Small intestine (tissue), 7 donors: ENCODE data around the gene RERE. TPM values are rescaled to one million over a fixed set of nuclear protein-coding genes. Genes with fewer than 3 reads are reported as not detected.

Experiments
- DNase-seq, 2 donors: peaks; one replicate each; pipeline versions ENCODE4 v3.0.0 to v3.0.0-alpha.2; 2013
- FAIRE-seq: peaks from 2 replicates; lab custom pipeline; 2012; peaks lifted over from hg19 to GRCh38; lab: Jason Lieb, UNC
- H3K27ac ChIP-seq, 3 donors: one replicate each; pipeline ENCODE4 v1.5.1; 2013; ENCODE audit warnings: low read length in 2 of 3, mild to moderate bottlenecking in 2 of 3, control low read depth in 1 of 3, inconsistent platforms in 1 of 3, low read depth in 1 of 3, moderate library complexity in 1 of 3
- H3K27me3 ChIP-seq, 3 donors: one replicate each; pipeline ENCODE4 v1.6.1; 2013; ENCODE audit warnings: low read length in 3 of 3, inconsistent platforms in 1 of 3; ENCODE audit not compliant: control insufficient read depth in 3 of 3, insufficient read depth in 3 of 3
- H3K36me3 ChIP-seq, 3 donors: one replicate each; pipeline ENCODE4 v1.6.1; 2013; ENCODE audit warnings: low read length in 3 of 3, inconsistent platforms in 1 of 3, low read depth in 1 of 3, mild to moderate bottlenecking in 1 of 3, moderate library complexity in 1 of 3; ENCODE audit not compliant: control insufficient read depth in 3 of 3, insufficient read depth in 2 of 3
- H3K4me1 ChIP-seq, 3 donors: one replicate each; pipeline ENCODE4 v1.6.1; 2013; ENCODE audit warnings: low read length in 2 of 3, inconsistent platforms in 1 of 3, low read depth in 1 of 3, mild to moderate bottlenecking in 1 of 3, moderate library complexity in 1 of 3; ENCODE audit not compliant: control insufficient read depth in 3 of 3, insufficient read depth in 2 of 3
- H3K4me3 ChIP-seq, 3 donors: one replicate each; pipeline ENCODE4 v1.5.1; 2013; ENCODE audit warnings: low read length in 3 of 3, control low read depth in 1 of 3, inconsistent platforms in 1 of 3, low read depth in 1 of 3, mild to moderate bottlenecking in 1 of 3, moderate library complexity in 1 of 3
- H3K9me3 ChIP-seq, 2 donors: one replicate each; pipeline ENCODE4 v1.6.1; 2013; ENCODE audit warnings: low read depth in 1 of 2, low read length in 1 of 2; ENCODE audit not compliant: control insufficient read depth in 2 of 2, insufficient read depth in 1 of 2
- WGBS, 3 donors: extraction: QIAGEN DNeasy Blood & Tissue Kit; methylation state at CpG; one replicate each; pipeline ENCODE4 v1.1.7; 2013; 5-methylcytosine and 5-hydroxymethylcytosine counted together
- polyA plus RNA-seq, 4 donors: library from polyadenylated mRNA; stranded (reverse) in 3 of 4; unstranded in 1 of 4; fragments of 200-250 nt in 3 of 4; fragments of 120-200 nt in 1 of 4; gene quantifications; one replicate each; pipeline versions ENCODE4 v1.2.1 to v1.2.3, GENCODE V29; 2013
- donor health status: healthy with polysubstance abuse.
- donor health status: control.
- donor health status: control.
- donor health status: Bipolar disorder and iron deficiency.
- donor health status: healthy.

RERE gene
- polyA plus RNA-seq, 4 donors = 19.5 to 66.8 (median 25.8) TPM

GRCh38 chr1:8460132-8460544 lies 357.3 kb downstream of the RERE start:
- no peaks in the 10 kb centered on the region for H3K9me3 ChIP-seq

GRCh38 chr1:8458607-8459006 lies 358.8 kb downstream of the RERE start:
- Histone ChIP-seq H3K36me3 (peaks cover 0 to 16% (median 0%) of the 10 kb centered on the region in 3 donors), H3K27ac (no peak overlapping the region), H3K4me3 (no peak overlapping the region), H3K4me1 (peaks cover 0 to 9% (median 5%) of the 10 kb centered on the region in 3 donors), H3K27me3 (no peaks in the 10 kb centered on the region), H3K9me3 (no peaks in the 10 kb centered on the region)
- 84 to 98% (median 92%) methylated on average over 3 of the region's 3 CpGs for WGBS, 3 donors
- FAIRE-seq (no peak), DNase-seq (no peak)

More at GRCh38 chr1:8460132-8460544, 357.3 kb downstream of the RERE start:
- WGBS, 3 donors = 84 to 95% (median 91%) methylated on average over 4 of the region's 4 CpGs
- FAIRE-seq (no peak), DNase-seq (no peak)
- peaks cover 4 to 20% (median 11%) of the 10 kb centered on the region in 3 donors for H3K4me1 ChIP-seq
- H3K36me3 ChIP-seq = peaks cover 0 to 14% (median 0%) of the 10 kb centered on the region in 3 donors
- H3K27me3 ChIP-seq = no peaks in the 10 kb centered on the region
- H3K4me3 ChIP-seq = no peak overlapping the region
- H3K27ac ChIP-seq = no peak overlapping the region

GRCh38 chr1:8457760-8458381 lies 359.6 kb downstream of the RERE start:
- 84 to 93% (median 86%) methylated on average over 7 of the region's 7 CpGs for WGBS, 3 donors
- H3K27ac ChIP-seq = no peak overlapping the region
- FAIRE-seq = no peak

GRCh38 chr1:8456991-8457390 lies 360.4 kb downstream of the RERE start:
- FAIRE-seq = no peak
- Histone ChIP-seq H3K9me3 (no peaks in the 10 kb centered on the region), H3K27ac (no peak overlapping the region), H3K36me3 (peaks cover 0 to 12% (median 0%) of the 10 kb centered on the region in 3 donors), H3K4me1 (no peaks in the 10 kb centered on the region), H3K4me3 (no peak overlapping the region), H3K27me3 (no peaks in the 10 kb centered on the region)
- no peak for DNase-seq
- 77 to 90% (median 78%) methylated on average over 1 of the region's 1 CpG for WGBS, 3 donors

More at GRCh38 chr1:8457760-8458381, 359.6 kb downstream of the RERE start:
- no peak for DNase-seq
- no peaks in the 10 kb centered on the region for H3K27me3 ChIP-seq
- no peaks in the 10 kb centered on the region for H3K9me3 ChIP-seq
- peaks cover 0 to 16% (median 0%) of the 10 kb centered on the region in 3 donors for H3K36me3 ChIP-seq
- peaks cover 0 to 7% (median under 1%) of the 10 kb centered on the region in 3 donors for H3K4me1 ChIP-seq
- H3K4me3 ChIP-seq = no peak overlapping the region

- WGBS, 3 donors = 58 to 63% (median 62%) methylated on average over 4 of the region's 4 CpGs
- no peak overlapping the region for H3K4me3 ChIP-seq
- no peaks in the 10 kb centered on the region for H3K4me1 ChIP-seq
- H3K9me3 ChIP-seq = no peaks in the 10 kb centered on the region
- peaks cover 0 to 16% (median 0%) of the 10 kb centered on the region in 3 donors for H3K36me3 ChIP-seq
- DNase-seq (no peak), FAIRE-seq (no peak)
- peak overlapping the region in 2 of 3 donors; percentile 8 to 71 for H3K27ac ChIP-seq
- no peaks in the 10 kb centered on the region for H3K27me3 ChIP-seq
These were observed 361.0 kb downstream of the RERE start for GRCh38 chr1:8456308-8456912.

- no peaks in the 10 kb centered on the region for H3K4me1 ChIP-seq
- H3K4me3 ChIP-seq = no peak overlapping the region
- no peak for FAIRE-seq
- peak overlapping the region in 1 of 3 donors; percentile 11 for H3K27ac ChIP-seq
- DNase-seq = no peak
- H3K36me3 ChIP-seq = peaks cover 0 to 16% (median 0%) of the 10 kb centered on the region in 3 donors
- no peaks in the 10 kb centered on the region for H3K27me3 ChIP-seq
- WGBS, 3 donors = 65 to 91% (median 87%) methylated on average over 7 of the region's 7 CpGs
- H3K9me3 ChIP-seq = no peaks in the 10 kb centered on the region
These were observed 361.6 kb downstream of the RERE start for GRCh38 chr1:8455700-8456307.

- Histone ChIP-seq H3K4me3 (no peak overlapping the region), H3K36me3 (peaks cover 0 to 30% (median 0%) of the 10 kb centered on the region in 3 donors), H3K9me3 (no peaks in the 10 kb centered on the region), H3K4me1 (peaks cover 0 to 3% (median 0%) of the 10 kb centered on the region in 3 donors), H3K27ac (peak overlapping the region in 1 of 3 donors; percentile 13), H3K27me3 (no peaks in the 10 kb centered on the region)
- 85 to 97% (median 91%) methylated on average over 11 of the region's 11 CpGs for WGBS, 3 donors
- no peak for FAIRE-seq
- no peak for DNase-seq
These were observed 367.1 kb downstream of the RERE start for GRCh38 chr1:8450312-8450711.

- FAIRE-seq (no peak), DNase-seq (no peak)
- 59 to 82% (median 81%) methylated on average over 12 of the region's 12 CpGs for WGBS, 3 donors
- Histone ChIP-seq H3K4me1 (peaks cover 0 to 3% (median 0%) of the 10 kb centered on the region in 3 donors), H3K27ac (peak overlapping the region in 2 of 3 donors; percentile 13 to 84), H3K36me3 (peaks cover 0 to 29% (median 0%) of the 10 kb centered on the region in 3 donors), H3K27me3 (no peaks in the 10 kb centered on the region), H3K9me3 (no peaks in the 10 kb centered on the region), H3K4me3 (no peak overlapping the region)
These were observed 368.4 kb downstream of the RERE start for GRCh38 chr1:8448911-8449661.
